ENCODE data around the gene RLN3.
"Not testable (repeated sequence)": the region's sequence is repeated elsewhere in the genome, so short reads cannot be mapped to it uniquely, and the experiment has no call there.

GRCh38 chr19:14019739-14020138, 8.2 kb upstream of the RLN3 start:
- not testable (repeated sequence) for TF ChIP-seq CTCF (IDR thresholded peaks at IDR 0.05; ENCODE audit: low read depth, low read length, missing input control); MAX (IDR thresholded peaks at IDR 0.05); ZBTB33 (IDR thresholded peaks at IDR 0.05); RXRA (IDR thresholded peaks at IDR 0.05); ATF3 (IDR thresholded peaks at IDR 0.05); YY1 (IDR thresholded peaks at IDR 0.05); RAD21 (IDR thresholded peaks at IDR 0.05); GABPA (IDR thresholded peaks at IDR 0.05 in 1 of 2, conservative IDR thresholded peaks at IDR 0.05 in 1 of 2); SP1 (IDR thresholded peaks at IDR 0.05); EGR1 (IDR thresholded peaks at IDR 0.05; ENCODE audit: low read depth in 2 of 2); HNF4A (conservative IDR thresholded peaks at IDR 0.05); JUND (IDR thresholded peaks at IDR 0.05); FOXA2 (IDR thresholded peaks at IDR 0.05); REST (IDR thresholded peaks at IDR 0.05)

Data from liver (tissue), 3 donors.